ENCODE data around the gene EIF4A3. TPM values are rescaled to one million over a fixed set of nuclear protein-coding genes. Genes with fewer than 3 reads are reported as not detected.
A peak's percentile ranks its signal among the peaks of the same experiment; 100 is the strongest.
"Not testable (repeated sequence)": the region's sequence is repeated elsewhere in the genome, so short reads cannot be mapped to it uniquely, and the experiment has no call there.

The EIF4A3 gene
- total RNA-seq, 1 experiment from 2014 or later: 124 TPM

GRCh38 chr17:80160536-80160935, 13.6 kb upstream of the EIF4A3 start:
- H3K27ac Mint-ChIP-seq (ENCODE audit: unreplicated experiment): no peak overlapping the region
- CTCF ChIA-PET: no interaction called here
- intact Hi-C loops (cut with micrococcal nuclease; ENCODE audit: unreplicated experiment): no loop called here
- peaks cover 29% of the 10 kb centered on the region for H3K27me3 Mint-ChIP-seq (ENCODE audit: unreplicated experiment)
- no peak for DNase-seq
- H3K4me1 Mint-ChIP-seq (ENCODE audit: low read depth, unreplicated experiment): peaks cover 8% of the 10 kb centered on the region
- no TSS peak for BruUV-seq (replicated peaks)
- TF ChIP-seq CTCF (IDR thresholded peaks at IDR 0.05; ENCODE audit: unreplicated experiment): no peak
- no peak overlapping the region for H3K4me3 Mint-ChIP-seq (ENCODE audit: low read depth, unreplicated experiment)
- H3K36me3 Mint-ChIP-seq (ENCODE audit: insufficient read depth, unreplicated experiment): no peaks in the 10 kb centered on the region
- H3K9me3 Mint-ChIP-seq (ENCODE audit: low read depth, unreplicated experiment): no peaks in the 10 kb centered on the region

- no peaks in the 10 kb centered on the region for H3K9me3 Mint-ChIP-seq (ENCODE audit: low read depth, unreplicated experiment)
- intact Hi-C loops (cut with micrococcal nuclease; ENCODE audit: unreplicated experiment): no loop called here
- BruUV-seq (replicated peaks): no TSS peak
- CTCF ChIA-PET: no interaction called here
- no peak overlapping the region for H3K27ac Mint-ChIP-seq (ENCODE audit: unreplicated experiment)
- H3K36me3 Mint-ChIP-seq (ENCODE audit: insufficient read depth, unreplicated experiment): no peaks in the 10 kb centered on the region
- no peak for DNase-seq
- H3K4me1 Mint-ChIP-seq (ENCODE audit: low read depth, unreplicated experiment): peaks cover 16% of the 10 kb centered on the region
- H3K27me3 Mint-ChIP-seq (ENCODE audit: unreplicated experiment): peaks cover 29% of the 10 kb centered on the region
- H3K4me3 Mint-ChIP-seq (ENCODE audit: low read depth, unreplicated experiment): no peak overlapping the region
- no peak for TF ChIP-seq CTCF (IDR thresholded peaks at IDR 0.05; ENCODE audit: unreplicated experiment)
Measured at GRCh38 chr17:80158846-80159245, 11.9 kb upstream of the EIF4A3 start.

GRCh38 chr17:80155600-80155999, 8.7 kb upstream of the EIF4A3 start:
- H3K27ac Mint-ChIP-seq (ENCODE audit: unreplicated experiment); CTCF ChIA-PET; intact Hi-C loops (cut with micrococcal nuclease; ENCODE audit: unreplicated experiment); H3K36me3 Mint-ChIP-seq (ENCODE audit: insufficient read depth, unreplicated experiment); H3K9me3 Mint-ChIP-seq (ENCODE audit: low read depth, unreplicated experiment); H3K4me3 Mint-ChIP-seq (ENCODE audit: low read depth, unreplicated experiment); BruUV-seq (replicated peaks): not testable (repeated sequence)
- peak; percentile 56 for DNase-seq
- Mint-ChIP-seq H3K27me3 (ENCODE audit: unreplicated experiment) (peaks cover 17% of the 10 kb centered on the region), H3K4me1 (ENCODE audit: low read depth, unreplicated experiment) (peaks cover 16% of the 10 kb centered on the region)

GRCh38 chr17:80154166-80154565, 7.2 kb upstream of the EIF4A3 start:
- BruUV-seq (replicated peaks): no TSS peak
- H3K27ac Mint-ChIP-seq (ENCODE audit: unreplicated experiment): no peak overlapping the region
- DNase-seq: no peak
- CTCF ChIA-PET: no interaction called here
- H3K9me3 Mint-ChIP-seq (ENCODE audit: low read depth, unreplicated experiment): no peaks in the 10 kb centered on the region
- H3K36me3 Mint-ChIP-seq (ENCODE audit: insufficient read depth, unreplicated experiment): no peaks in the 10 kb centered on the region
- H3K27me3 Mint-ChIP-seq (ENCODE audit: unreplicated experiment): peaks cover 3% of the 10 kb centered on the region
- H3K4me1 Mint-ChIP-seq (ENCODE audit: low read depth, unreplicated experiment): peaks cover 16% of the 10 kb centered on the region
- H3K4me3 Mint-ChIP-seq (ENCODE audit: low read depth, unreplicated experiment): no peak overlapping the region
- intact Hi-C loops (cut with micrococcal nuclease; ENCODE audit: unreplicated experiment): no loop called here
- TF ChIP-seq CTCF (IDR thresholded peaks at IDR 0.05; ENCODE audit: unreplicated experiment): no peak

- CTCF ChIA-PET: no interaction called here
- no peak overlapping the region for H3K27ac Mint-ChIP-seq (ENCODE audit: unreplicated experiment)
- no peak overlapping the region for H3K4me3 Mint-ChIP-seq (ENCODE audit: low read depth, unreplicated experiment)
- BruUV-seq (replicated peaks): no TSS peak
- DNase-seq: no peak
- H3K9me3 Mint-ChIP-seq (ENCODE audit: low read depth, unreplicated experiment): no peaks in the 10 kb centered on the region
- no peaks in the 10 kb centered on the region for H3K27me3 Mint-ChIP-seq (ENCODE audit: unreplicated experiment)
- intact Hi-C loops (cut with micrococcal nuclease; ENCODE audit: unreplicated experiment): no loop called here
- peaks cover 16% of the 10 kb centered on the region for H3K4me1 Mint-ChIP-seq (ENCODE audit: low read depth, unreplicated experiment)
- no peak for TF ChIP-seq CTCF (IDR thresholded peaks at IDR 0.05; ENCODE audit: unreplicated experiment)
- peaks cover 6% of the 10 kb centered on the region for H3K36me3 Mint-ChIP-seq (ENCODE audit: insufficient read depth, unreplicated experiment)
Measured at GRCh38 chr17:80153004-80153403, 6.1 kb upstream of the EIF4A3 start.
